ENCODE measurements around the gene MED27.

Gene MED27

GRCh38 chr9:131915181-131915580, 164.5 kb downstream of the MED27 start:
- peak; percentile 58 for DNase-seq

GRCh38 chr9:131912671-131913070, 167.0 kb downstream of the MED27 start:
- no peak for DNase-seq

- DNase-seq = no peak
These were observed 167.6 kb downstream of the MED27 start for GRCh38 chr9:131912069-131912468.

- DNase-seq = no peak
These were observed 169.1 kb downstream of the MED27 start for GRCh38 chr9:131910572-131910971.

GRCh38 chr9:131905144-131905543, 174.5 kb downstream of the MED27 start:
- no peak for DNase-seq

GRCh38 chr9:131899296-131900228, 180.1 kb downstream of the MED27 start:
- no peak for DNase-seq

- DNase-seq = no peak
These were observed 186.7 kb downstream of the MED27 start for GRCh38 chr9:131892902-131893500.

- DNase-seq = no peak
These were observed 187.4 kb downstream of the MED27 start for GRCh38 chr9:131892162-131892707.

- DNase-seq = no peak
These were observed 188.1 kb downstream of the MED27 start for GRCh38 chr9:131891598-131891997.

GRCh38 chr9:131889437-131890251, 190.0 kb downstream of the MED27 start:
- no peak for DNase-seq

- DNase-seq = no peak
These were observed 190.7 kb downstream of the MED27 start for GRCh38 chr9:131888923-131889322.

GRCh38 chr9:131887680-131888079, 192.0 kb downstream of the MED27 start:
- DNase-seq = no peak

GRCh38 chr9:131886826-131887225, 192.8 kb downstream of the MED27 start:
- DNase-seq = peak; percentile 2

GRCh38 chr9:131885144-131885609, 194.5 kb downstream of the MED27 start:
- no peak for DNase-seq

GRCh38 chr9:131884222-131884621, 195.4 kb downstream of the MED27 start:
- no peak for DNase-seq

GRCh38 chr9:131880833-131881583, 198.7 kb downstream of the MED27 start:
- no peak for DNase-seq

GRCh38 chr9:131879911-131880290, 199.8 kb downstream of the MED27 start:
- DNase-seq = no peak

GRCh38 chr9:131879181-131879910, 200.3 kb downstream of the MED27 start:
- DNase-seq = no peak

GRCh38 chr9:131876486-131876885, 203.2 kb downstream of the MED27 start:
- no peak for DNase-seq

- DNase-seq = peak; percentile 8
These were observed 203.7 kb downstream of the MED27 start for GRCh38 chr9:131875828-131876485.

Data from fibroblast of skin of abdomen (primary cell).